Measurements from ENCODE around the gene WDR55.
"Not testable (repeated sequence)": the region's sequence is repeated elsewhere in the genome, so short reads cannot be mapped to it uniquely, and the experiment has no call there.

The WDR55 gene

GRCh38 chr5:140658870-140659269 is 5.8 kb upstream of the WDR55 start:
- no peak for DNase-seq (ENCODE audit: low spot score)

DNA sequence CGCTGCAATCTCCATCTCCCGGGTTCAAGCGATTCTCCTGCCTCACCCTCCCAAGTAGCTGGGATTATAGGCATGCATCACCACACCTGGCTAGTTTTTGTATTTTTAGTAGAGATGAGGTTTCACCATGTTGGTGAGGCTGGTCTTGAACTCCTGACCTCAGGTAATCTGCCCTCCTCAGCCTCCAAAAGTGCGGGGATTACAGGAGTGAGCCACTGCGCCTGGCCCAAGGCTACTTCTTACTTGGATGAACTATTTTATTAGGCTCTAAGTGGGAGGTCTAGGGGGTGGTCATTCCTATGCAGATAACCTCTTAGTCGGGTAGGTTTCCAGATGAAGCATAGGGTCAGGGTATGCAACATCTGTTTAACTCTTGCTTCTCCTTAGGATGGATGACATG is 4.3 kb upstream of the WDR55 start:
- DNase-seq (ENCODE audit: low spot score): not testable (repeated sequence)

DNA sequence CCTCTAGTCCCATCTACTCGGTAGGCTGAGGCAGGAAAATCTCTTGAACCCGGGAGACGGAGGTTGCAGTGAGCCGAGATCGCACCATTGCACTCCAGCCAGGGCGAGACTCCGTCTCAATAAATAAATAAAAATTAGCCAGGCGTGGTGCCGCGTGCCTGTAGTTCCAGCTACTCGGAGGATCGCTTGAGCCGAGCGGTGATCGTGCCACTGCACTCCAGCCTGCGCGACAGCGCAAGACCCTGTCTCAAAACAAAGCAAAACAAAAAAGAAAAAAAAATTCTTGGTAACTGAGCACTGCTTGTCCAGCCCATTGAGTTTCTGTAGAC is 710 bp upstream of the WDR55 start:
- no peak for DNase-seq (ENCODE audit: low spot score)

DNA sequence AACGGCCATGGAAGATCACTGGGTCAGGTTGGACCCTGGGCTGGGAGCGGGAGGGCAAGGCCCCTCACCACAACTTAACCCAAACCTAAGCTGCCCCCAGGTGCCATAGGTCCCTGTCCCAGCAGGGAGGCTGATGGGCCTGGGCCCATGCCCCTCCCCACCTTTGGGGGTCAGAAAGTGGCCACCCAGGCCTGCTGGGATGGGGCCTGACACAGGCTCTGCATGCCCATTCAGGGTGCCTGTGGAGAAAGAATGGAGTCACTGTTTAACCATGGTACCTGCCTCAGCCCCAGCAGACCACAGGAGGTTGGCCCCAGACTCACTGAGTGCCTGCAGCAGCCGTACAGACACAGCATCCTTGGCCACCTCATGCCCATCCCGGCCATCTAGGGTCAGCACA is 6.3 kb downstream of the WDR55 start:
- DNase-seq (ENCODE audit: low spot score): not testable (repeated sequence)

GRCh38 chr5:140671472-140672125 is 6.9 kb downstream of the WDR55 start:
- no peak for DNase-seq (ENCODE audit: low spot score)

DNA sequence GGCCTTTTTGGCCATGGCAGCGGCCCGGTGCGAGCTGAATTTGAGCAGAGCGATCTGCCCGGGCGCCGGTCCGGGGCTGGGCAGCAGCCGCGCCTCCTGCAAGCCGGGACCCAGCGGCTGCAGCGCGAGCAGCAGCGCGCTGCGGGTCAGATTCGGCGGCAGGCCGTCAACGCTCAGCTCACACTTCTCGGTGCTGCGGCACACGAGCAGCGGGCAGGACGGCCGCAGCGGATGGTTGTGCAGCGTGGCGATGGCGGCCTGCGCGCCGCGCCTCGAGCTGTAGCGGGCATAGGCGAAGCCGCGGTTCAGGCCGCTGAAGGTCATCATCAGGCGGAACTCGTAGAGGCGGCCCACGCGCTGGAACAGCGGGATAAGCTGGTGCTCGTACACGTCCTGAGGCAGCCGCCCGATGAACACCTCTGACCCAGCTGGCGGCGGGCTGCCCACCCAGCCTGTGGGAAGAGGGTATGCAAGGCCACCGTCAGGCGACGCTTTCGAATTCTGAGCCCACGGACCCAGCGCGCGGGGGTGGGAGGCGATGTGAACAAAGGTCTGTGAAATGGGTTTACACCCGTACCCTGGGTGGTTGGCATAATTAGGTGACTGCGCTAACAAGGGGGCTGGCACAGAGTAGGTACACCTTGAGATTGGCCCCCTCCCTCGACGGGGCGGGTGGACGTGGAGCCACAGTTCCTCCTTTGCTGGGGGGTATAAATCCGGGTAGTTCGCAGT is 7.9 kb downstream of the WDR55 start:
- no peak for DNase-seq (ENCODE audit: low spot score)

DNA sequence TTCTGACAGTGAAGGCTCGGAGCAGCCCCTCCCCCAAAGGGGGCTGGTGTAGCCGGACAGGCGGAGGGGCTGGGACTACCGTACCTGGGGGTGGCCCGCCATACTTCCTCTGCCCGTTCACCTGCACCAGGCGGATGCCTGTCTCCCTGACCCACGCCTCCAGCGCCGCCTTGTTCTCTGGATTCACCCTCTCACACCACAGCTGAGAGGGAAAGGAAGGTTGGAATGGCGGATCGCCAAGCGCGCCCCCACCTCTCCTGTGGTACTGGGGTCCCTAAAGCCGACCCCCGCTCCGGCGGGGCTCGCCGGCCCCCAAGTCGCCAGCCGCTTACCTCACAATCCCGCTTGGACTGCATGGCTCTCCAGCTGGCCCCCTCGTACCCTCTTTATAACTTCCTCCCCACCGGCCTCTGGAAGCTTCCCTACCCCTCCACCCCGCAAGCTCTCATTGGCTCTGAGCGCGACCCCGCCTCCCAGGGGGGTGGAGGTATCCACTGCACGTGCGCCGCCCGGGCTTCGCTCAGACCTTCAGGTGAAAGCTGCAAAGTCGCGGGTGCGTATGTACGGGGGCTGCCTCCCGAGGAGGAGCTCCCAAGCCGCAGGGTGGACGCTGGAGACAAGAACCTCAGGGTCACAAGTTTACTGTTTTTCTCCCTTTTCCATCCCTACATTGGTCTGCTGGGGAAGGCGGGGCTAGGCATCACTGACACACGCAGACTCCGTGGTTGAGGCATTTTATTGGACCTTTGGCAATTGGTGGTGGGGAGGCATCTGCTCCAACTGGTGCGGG is 8.7 kb downstream of the WDR55 start, which contains the start of gene DND1:
Gene DND1, minus strand, starts transcription at position 390 of the 790 bp plus-strand sequence. Its CDS starts 34 bp downstream, at position 356.
- no peak for DNase-seq (ENCODE audit: low spot score)

DNA sequence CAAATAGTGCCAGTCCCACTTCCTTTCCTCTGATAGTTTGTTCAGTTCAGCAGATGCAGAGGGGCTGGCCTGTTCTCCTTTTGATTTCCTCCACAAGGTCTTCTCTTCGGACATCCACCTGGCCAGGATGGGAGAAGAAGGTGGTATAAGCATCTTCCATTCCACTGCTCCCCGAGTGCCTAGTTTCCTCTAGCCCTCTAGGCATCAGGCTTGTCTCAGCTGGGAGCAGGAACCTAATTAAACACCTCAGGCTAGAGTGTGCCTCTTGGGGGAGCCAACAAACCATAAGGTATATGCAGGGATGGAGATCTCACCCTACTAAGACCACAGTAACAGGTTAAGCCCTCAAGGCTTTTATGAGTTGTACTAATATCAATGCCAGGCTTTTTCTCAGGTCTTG is 9.5 kb downstream of the WDR55 start:
- no peak for DNase-seq (ENCODE audit: low spot score)

DNA sequence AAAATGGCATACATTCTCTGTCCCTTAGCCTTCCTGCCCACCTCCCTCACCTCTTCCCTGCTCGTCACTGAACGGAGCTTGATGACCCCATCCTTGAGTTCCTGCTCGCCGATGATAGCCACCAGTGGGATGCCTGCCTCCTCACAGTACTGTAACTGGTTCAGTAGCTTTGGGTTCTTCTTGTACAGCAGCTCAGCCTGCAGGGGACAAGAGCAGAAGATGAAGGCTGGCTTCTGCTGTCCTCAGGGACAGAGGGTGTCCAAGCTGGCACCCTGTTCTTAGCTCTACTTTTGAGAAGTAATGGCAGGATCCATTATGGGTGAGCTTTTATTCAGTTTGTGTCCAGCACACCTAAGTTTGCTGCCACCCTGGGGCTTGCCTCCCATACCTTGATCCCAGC is 9.9 kb downstream of the WDR55 start:
- DNase-seq (ENCODE audit: low spot score): no peak

- DNase-seq (ENCODE audit: low spot score): no peak
These were observed 13.2 kb downstream of the WDR55 start for GRCh38 chr5:140677947-140678346.

DNA sequence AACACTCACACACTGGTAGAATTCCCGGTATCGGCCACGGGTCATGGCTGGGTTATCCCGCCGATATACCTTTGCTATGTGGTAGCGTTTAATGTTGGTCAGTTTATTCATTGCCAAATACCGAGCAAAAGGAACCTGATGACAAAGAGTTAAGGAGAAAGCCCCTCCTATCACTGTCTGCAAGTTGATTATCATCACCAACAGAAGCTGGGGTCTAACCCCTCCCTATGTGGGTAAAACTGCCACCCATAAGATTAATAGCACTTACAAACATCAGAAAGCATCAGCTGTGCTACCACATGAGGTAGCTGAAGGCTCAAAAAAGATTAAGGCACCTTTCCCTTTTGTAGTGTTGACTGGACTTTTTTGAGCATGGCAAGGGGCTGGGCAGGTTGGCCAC is 14.3 kb downstream of the WDR55 start:
- no peak for DNase-seq (ENCODE audit: low spot score)

DNA sequence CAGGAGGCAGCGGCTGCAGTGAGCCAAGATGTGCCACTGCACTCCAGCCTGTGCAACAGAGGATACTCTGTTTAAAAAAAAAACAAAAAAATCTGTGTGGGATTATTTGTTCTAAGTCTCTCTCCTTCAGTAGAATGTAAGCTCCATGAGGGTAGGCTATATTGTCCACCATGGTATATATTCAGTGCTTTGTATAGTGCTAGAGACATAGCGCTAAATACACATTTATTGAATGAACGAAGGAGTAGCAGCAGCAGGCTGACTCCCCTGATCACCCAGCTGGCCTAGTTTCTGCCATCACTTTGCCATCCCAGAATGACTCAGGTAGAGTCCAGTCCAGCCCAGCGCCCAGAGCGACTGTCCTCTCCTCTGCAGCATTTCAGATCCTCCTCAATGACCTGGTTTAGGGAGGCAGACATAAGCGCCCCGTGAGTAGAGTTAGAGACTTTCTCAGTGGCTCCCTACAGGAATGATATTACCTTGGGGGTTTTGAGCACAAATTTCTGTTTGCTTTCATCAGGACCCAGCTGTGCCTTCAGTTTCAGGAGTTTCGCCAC is 25.8 kb downstream of the WDR55 start:
- no peak for DNase-seq (ENCODE audit: low spot score)

DNA sequence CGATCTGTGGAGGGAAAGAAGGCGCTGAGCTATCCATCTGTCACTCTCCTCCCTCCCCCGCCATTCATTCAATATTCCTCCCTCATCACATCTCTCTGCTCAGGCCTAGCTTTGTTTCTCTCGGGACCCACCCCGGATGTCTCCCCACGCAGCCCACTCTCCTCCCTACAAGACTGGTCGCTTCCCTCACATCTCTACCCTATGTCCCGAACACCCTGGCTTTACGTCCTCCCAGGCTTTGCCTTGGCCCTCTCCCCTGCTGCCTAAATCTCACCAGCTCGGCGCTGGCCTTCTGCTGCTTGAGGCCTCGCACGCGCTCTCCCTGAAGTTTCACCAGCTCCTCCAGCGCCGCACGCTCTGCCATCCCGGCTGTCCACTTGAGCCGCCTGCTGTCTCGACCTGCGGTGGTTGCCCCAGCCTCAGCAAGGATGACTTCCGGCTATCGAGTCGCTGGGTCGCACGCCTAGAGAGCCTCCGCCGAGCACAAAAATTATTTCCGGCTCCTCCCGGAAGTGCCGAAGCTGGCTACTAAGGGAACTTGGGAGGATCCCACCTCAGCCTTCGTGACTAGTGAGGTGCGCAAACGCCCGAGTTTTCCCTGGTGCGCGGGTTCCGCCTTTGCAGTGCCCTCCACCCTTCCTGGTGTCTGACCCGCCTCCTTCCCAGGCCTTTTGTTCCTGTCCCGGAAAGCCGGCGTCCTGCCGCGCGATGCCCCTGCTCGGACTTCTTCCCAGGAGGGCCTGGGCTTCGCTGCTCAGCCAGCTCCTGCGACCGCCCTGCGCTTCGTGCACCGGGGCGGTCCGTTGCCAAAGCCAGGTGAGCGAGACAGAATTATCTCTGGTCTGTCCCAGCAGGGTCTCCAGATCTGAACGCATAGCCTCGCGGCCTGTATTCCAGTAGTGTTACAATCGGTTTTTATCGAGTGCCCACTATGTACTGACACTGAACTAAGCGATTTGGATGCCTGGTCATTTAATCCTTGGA is 26.5 kb downstream of the WDR55 start, which contains the start of the genes HARS1 and HARS2:
Gene HARS1, minus strand, starts transcription at position 430 of the 984 bp plus-strand sequence. Its CDS starts 66 bp downstream, at position 364.
Gene HARS2, plus strand, starts transcription at position 515 of the 984 bp plus-strand sequence. Its CDS starts 194 bp downstream, at position 709.
- DNase-seq (ENCODE audit: low spot score): peak; percentile 82

DNA sequence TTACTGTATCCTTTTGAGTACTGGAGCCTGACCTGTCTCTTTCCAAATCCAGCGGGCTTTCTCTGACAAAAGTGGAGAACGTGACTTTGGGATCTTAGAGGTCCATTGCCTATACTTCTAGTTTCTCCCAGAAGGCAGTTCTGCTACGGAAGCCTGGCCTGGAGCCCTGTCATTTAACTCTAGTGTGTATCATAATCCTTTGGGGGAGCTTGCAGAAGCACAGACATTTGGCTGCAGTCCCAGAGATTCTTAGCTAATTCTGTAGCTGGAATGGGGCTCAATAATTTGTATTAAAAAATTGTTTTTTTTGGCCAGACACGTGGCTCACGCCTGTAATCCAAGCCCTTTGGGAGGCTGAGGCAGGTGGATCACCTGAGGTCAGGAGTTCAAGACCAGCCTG is 29.6 kb downstream of the WDR55 start:
- no peak for DNase-seq (ENCODE audit: low spot score)

GRCh38 chr5:140696891-140697492 is 32.3 kb downstream of the WDR55 start:
- no peak for DNase-seq (ENCODE audit: low spot score)

DNA sequence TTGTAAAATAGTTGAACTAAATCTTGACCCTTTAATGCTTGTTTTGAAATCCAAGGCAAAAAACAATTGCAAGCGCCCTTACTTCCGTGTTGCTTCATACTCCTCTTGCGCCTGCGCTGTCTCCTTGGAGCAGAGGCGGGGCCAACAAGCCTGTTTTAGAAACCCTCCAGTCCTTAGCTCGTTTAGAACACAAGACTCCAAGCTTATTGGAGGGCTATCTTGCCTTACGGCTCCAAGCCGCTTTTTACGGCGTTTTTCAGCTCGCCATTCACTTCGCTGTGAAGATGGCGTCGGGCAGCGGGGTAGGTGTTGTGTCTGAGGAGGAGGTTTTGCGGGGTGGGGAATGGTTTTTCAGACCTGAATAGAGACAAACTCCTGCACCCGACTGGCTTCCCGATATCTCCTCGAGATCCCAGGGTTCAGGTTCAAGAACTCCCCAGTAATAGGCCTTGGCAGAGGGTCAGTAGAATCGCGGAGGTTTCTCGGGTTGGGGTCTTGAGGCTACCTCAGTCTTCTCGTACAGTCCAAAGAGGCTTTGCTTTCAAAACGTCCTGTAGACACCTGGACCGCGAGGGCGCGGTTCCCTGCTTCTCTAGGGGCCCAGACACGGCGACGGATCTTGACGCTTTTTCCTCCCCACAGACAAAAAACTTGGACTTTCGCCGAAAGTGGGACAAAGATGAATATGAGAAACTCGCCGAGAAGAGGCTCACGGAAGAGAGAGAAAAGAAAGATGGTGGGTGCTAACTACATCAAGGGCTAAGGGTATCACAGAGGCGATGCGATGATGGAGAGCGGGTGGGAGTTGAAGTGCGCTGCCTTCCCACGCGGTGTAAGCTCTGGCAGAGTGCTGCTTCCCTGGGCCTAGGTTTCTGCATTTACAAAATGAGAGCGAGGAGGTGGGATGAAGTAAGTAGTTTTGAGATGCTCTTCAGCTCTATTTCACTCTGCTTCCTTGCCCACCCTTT is 35.8 kb downstream of the WDR55 start, which contains the start of gene ZMAT2:
Gene ZMAT2, plus strand, starts transcription at position 271 of the 968 bp plus-strand sequence. Its CDS starts 14 bp downstream, at position 285.
- DNase-seq (ENCODE audit: low spot score): peak; percentile 55

DNA sequence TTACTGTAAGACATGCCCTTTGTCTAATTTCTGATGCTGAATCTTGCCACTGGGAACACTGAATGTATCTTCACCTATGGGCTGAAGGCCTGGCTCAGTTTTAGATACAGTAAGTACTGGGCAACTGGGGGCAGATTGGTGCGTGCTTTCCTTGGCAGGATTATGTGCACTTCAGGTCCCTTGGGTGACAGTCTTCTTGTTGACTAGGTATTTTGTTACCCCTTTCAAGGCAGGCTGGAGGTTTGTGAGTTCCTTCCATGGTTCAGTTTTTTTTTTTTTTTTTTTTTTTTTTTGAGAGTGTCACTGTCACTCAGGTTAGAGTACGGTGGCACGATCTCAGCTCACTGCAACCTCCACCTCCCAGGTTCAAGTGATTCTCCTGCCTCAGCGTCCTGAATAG is 43.1 kb downstream of the WDR55 start:
- no peak for DNase-seq (ENCODE audit: low spot score)

- DNase-seq (ENCODE audit: low spot score): not testable (repeated sequence)
These were observed 44.1 kb downstream of the WDR55 start for GRCh38 chr5:140708787-140709186.

GRCh38 chr5:140710899-140711552 is 46.3 kb downstream of the WDR55 start:
- DNase-seq (ENCODE audit: low spot score): peak; percentile 33

All from HuH-7.5 (cell line).